ENCODE measurements around the gene CCDC51. TPM values are rescaled to one million over a fixed set of nuclear protein-coding genes. Genes with fewer than 3 reads are reported as not detected.

Gene CCDC51
- total and polyA plus RNA-seq, 9 of the 15 experiments (the other 6 are each of a cell fraction or from before 2014, with no cell fraction given) = 6.5 to 18.6 (median 15.7) TPM

DNA sequence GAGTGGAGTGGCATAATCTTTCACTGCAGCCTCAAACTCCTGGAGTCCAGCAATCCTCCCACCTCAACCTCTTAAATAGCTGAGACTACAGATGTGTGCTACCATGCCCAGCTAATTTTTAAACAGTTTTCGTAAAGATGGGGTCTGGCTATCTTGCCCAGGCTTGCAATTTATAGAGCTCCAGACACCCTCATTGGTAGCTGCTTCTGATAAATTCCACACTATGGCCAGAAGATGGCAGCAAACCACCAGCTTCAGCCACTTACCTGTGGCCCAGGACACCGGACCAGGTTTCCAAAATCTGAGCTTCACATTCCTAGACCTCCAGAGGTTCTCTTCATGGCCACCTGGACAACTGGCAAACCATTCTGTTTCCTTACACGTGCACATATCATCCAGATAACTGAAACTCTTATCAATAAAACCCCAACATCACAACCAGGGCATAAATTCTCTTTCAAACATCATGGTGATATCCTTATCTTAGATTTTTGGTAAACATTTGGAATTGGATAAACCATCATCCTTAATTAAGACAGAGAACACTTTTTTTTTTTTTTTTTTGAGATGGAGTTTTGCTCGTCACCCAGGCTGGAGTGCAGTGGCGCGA, 39.0 kb downstream of the CCDC51 start (continued):
- TF ChIP-seq PPARD (CRISPR knock-in tag; IDR thresholded peaks at IDR 0.05) = no peak
- no peak for TF ChIP-seq ILK (tag; IDR thresholded peaks at IDR 0.05; ENCODE audit: borderline replicate concordance, low read depth)
- no peak for TF ChIP-seq SRSF7 (optimal IDR thresholded peaks at IDR 0.05; ENCODE audit: low read depth, low read length)
- no peak for TF ChIP-seq KAT8 (IDR thresholded peaks at IDR 0.05; ENCODE audit: low read depth)
- no peak for TF ChIP-seq STAT5A (IDR thresholded peaks at IDR 0.05; ENCODE audit: borderline replicate concordance, low read length)
- no peak for TF ChIP-seq ZBED1 (IDR thresholded peaks at IDR 0.05)
- no peak for TF ChIP-seq HCFC1 (IDR thresholded peaks at IDR 0.05; ENCODE audit: low read depth, low read length)
- TF ChIP-seq SP1 (CRISPR knock-in tag; IDR thresholded peaks at IDR 0.05) = no peak
- no peak for TF ChIP-seq PCBP2 (IDR thresholded peaks at IDR 0.05; ENCODE audit: low read depth, low read length, poor library complexity, severe bottlenecking)
- no peak for TF ChIP-seq GATAD2A (IDR thresholded peaks at IDR 0.05)
- TF ChIP-seq, protein P1, sequence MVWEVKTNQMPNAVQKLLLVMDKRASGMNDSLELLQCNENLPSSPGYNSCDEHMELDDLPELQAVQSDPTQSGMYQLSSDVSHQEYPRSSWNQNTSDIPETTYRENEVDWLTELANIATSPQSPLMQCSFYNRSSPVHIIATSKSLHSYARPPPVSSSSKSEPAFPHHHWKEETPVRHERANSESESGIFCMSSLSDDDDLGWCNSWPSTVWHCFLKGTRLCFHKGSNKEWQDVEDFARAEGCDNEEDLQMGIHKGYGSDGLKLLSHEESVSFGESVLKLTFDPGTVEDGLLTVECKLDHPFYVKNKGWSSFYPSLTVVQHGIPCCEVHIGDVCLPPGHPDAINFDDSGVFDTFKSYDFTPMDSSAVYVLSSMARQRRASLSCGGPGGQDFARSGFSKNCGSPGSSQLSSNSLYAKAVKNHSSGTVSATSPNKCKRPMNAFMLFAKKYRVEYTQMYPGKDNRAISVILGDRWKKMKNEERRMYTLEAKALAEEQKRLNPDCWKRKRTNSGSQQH (CRISPR knock-in tag; IDR thresholded peaks at IDR 0.05) = no peak
- TF ChIP-seq HOXB6 (CRISPR knock-in tag; IDR thresholded peaks at IDR 0.05; ENCODE audit: borderline replicate concordance) = no peak
- TF ChIP-seq YBX1 (IDR thresholded peaks at IDR 0.05) = no peak
- no peak for TF ChIP-seq KDM5B (IDR thresholded peaks at IDR 0.05; ENCODE audit: insufficient replicate concordance, low read depth, low read length)
- TF ChIP-seq KDM1A (IDR thresholded peaks at IDR 0.05) = peak; percentile 25; a peak in 1 of 4 replicates
- TF ChIP-seq RBM25 (IDR thresholded peaks at IDR 0.05; ENCODE audit: low read depth, low read length, severe bottlenecking) = peak; percentile 85
- TF ChIP-seq, protein P2, sequence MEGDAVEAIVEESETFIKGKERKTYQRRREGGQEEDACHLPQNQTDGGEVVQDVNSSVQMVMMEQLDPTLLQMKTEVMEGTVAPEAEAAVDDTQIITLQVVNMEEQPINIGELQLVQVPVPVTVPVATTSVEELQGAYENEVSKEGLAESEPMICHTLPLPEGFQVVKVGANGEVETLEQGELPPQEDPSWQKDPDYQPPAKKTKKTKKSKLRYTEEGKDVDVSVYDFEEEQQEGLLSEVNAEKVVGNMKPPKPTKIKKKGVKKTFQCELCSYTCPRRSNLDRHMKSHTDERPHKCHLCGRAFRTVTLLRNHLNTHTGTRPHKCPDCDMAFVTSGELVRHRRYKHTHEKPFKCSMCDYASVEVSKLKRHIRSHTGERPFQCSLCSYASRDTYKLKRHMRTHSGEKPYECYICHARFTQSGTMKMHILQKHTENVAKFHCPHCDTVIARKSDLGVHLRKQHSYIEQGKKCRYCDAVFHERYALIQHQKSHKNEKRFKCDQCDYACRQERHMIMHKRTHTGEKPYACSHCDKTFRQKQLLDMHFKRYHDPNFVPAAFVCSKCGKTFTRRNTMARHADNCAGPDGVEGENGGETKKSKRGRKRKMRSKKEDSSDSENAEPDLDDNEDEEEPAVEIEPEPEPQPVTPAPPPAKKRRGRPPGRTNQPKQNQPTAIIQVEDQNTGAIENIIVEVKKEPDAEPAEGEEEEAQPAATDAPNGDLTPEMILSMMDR (IDR thresholded peaks at IDR 0.05 in 2 of 3, conservative IDR thresholded peaks at IDR 0.05 in 1 of 3; ENCODE audit: insufficient read depth in 2 of 3, low read depth in 1 of 3, low read length in 3 of 3) = peak; percentile 75 to 82 (median 78)
- TF ChIP-seq RCOR1 (IDR thresholded peaks at IDR 0.05; ENCODE audit: borderline replicate concordance in 1 of 2, low read depth in 2 of 2, low read length in 2 of 2) = 0 out of 4 replicates have a peak, but pooled peaks of 1 of the 2 experiments have one; percentile 39
- TF ChIP-seq, protein P3, sequence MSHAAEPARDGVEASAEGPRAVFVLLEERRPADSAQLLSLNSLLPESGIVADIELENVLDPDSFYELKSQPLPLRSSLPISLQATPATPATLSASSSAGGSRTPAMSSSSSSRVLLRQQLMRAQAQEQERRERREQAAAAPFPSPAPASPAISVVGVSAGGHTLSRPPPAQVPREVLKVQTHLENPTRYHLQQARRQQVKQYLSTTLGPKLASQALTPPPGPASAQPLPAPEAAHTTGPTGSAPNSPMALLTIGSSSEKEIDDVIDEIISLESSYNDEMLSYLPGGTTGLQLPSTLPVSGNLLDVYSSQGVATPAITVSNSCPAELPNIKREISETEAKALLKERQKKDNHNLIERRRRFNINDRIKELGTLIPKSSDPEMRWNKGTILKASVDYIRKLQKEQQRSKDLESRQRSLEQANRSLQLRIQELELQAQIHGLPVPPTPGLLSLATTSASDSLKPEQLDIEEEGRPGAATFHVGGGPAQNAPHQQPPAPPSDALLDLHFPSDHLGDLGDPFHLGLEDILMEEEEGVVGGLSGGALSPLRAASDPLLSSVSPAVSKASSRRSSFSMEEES (CRISPR knock-in tag; IDR thresholded peaks at IDR 0.05) = no peak
- TF ChIP-seq HNRNPLL (IDR thresholded peaks at IDR 0.05; ENCODE audit: low read depth, low read length, poor library complexity, severe bottlenecking) = no peak
- no peak for TF ChIP-seq ZBTB2 (IDR thresholded peaks at IDR 0.05)
- TF ChIP-seq HIVEP1 (CRISPR knock-in tag; IDR thresholded peaks at IDR 0.05) = no peak
- TF ChIP-seq SRF (CRISPR knock-in tag; IDR thresholded peaks at IDR 0.05) = no peak

Data from K562 (cell line).